DND-41 (cell line): ENCODE measurements around the gene ALG11.

Source experiments
- EZH2 ChIP-seq: IDR thresholded peaks from 3 replicates; pipeline ENCODE4 v1.6.1; 2012; ENCODE audit warnings: borderline replicate concordance, low read depth, mild to moderate bottlenecking, moderate library complexity, low read length, inconsistent platforms; ENCODE audit not compliant: severe bottlenecking
- TF ChIP-seq, protein P1 (sequence below): IDR thresholded peaks from 2 replicates; pipeline ENCODE4 v1.5.1; 2012; ENCODE audit warnings: borderline replicate concordance, low read length, moderate library complexity, mild to moderate bottlenecking; ENCODE audit not compliant: poor library complexity, severe bottlenecking; ENCODE audit errors: extremely low read depth

DNA sequence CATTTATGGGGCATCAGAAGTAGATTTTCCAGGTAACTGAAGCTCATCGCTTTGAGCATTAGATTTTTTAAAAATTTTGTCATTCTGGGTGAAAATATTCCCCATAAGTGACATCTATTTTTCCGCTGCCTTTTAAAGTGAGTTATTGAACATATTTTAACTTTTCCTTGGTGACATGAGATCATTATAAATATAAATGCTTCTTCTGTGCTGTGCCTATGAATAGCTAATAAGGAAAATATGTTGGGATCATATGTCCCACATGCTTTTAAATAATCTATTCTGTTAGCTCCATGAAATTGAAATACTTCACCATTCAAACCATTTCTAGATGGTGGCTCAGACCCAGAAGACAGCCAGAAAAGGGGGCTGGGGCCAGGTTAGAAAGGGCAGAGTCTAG, 15.0 kb upstream of the ALG11 start:
- TF ChIP-seq, protein P1, sequence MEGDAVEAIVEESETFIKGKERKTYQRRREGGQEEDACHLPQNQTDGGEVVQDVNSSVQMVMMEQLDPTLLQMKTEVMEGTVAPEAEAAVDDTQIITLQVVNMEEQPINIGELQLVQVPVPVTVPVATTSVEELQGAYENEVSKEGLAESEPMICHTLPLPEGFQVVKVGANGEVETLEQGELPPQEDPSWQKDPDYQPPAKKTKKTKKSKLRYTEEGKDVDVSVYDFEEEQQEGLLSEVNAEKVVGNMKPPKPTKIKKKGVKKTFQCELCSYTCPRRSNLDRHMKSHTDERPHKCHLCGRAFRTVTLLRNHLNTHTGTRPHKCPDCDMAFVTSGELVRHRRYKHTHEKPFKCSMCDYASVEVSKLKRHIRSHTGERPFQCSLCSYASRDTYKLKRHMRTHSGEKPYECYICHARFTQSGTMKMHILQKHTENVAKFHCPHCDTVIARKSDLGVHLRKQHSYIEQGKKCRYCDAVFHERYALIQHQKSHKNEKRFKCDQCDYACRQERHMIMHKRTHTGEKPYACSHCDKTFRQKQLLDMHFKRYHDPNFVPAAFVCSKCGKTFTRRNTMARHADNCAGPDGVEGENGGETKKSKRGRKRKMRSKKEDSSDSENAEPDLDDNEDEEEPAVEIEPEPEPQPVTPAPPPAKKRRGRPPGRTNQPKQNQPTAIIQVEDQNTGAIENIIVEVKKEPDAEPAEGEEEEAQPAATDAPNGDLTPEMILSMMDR, result no peak
- TF ChIP-seq EZH2, result no peak
